K562 (cell line): ENCODE results near the gene SLC9A7. TPM values are rescaled to one million over a fixed set of nuclear protein-coding genes. Genes with fewer than 3 reads are reported as not detected.

Source experiments
- ATAC-seq: fragments of 200-7000 bp; cut with Tn5 transposase; 3 replicates; pipeline ENCODE4 v1.9.1; 2020; ENCODE audit warnings: moderate library complexity
- BruUV-seq: library from RNA; stranded (reverse); fragments of 400-500 nt; replicated peaks from 2 replicates; lab custom pipeline; 2021; lab: Mats Ljungman, UMichigan
- CTCF ChIA-PET: fragments of 300-600 bp; formaldehyde crosslinking; extraction: SDS; loops from one replicate; lab custom pipeline; 2021; ENCODE audit warnings: low intra/inter-chr PET ratio; lab: Yijun Ruan, JAX
- POLR2A ChIA-PET: fragments of 300-600, 350-650 bp; sonication (Branson Sonifier 250); formaldehyde crosslinking; extraction: SDS; loops from one replicate; lab custom pipeline; 2021; ENCODE audit warnings: antibody characterized with exemption, inconsistent platforms; lab: Yijun Ruan, JAX
- DNase-seq, 4 experiments: peaks; one replicate each; pipeline versions ENCODE4 v3.0.0 to v3.0.0-alpha.2; 2011 to 2018; ENCODE audit warnings: low spot score in 3 of 4, mixed read lengths in 3 of 4; ENCODE audit errors: extremely low read depth in 1 of 4
- FAIRE-seq: peaks from 2 replicates; lab custom pipeline; 2011; peaks lifted over from hg19 to GRCh38; lab: Jason Lieb, UNC
- H2AFZ ChIP-seq: 2 replicates; pipeline ENCODE4 v1.6.0; 2011; ENCODE audit warnings: low read depth, low read length, control low read depth, inconsistent platforms
- H3K27ac ChIP-seq: fragments of 200-600 bp; 3 replicates; pipeline ENCODE4 v1.8.0; 2011; ENCODE audit warnings: low read depth, mild to moderate bottlenecking, control low read depth, inconsistent platforms, low read length, moderate library complexity, mixed read lengths; ENCODE audit errors: extremely low read depth
- H3K27me3 ChIP-seq, 2 experiments: fragments of 300-600 bp in 1 of 2; 2 replicates in 1 of 2; 3 replicates in 1 of 2; pipeline versions ENCODE4 v1.6.0 to v1.8.0; 2011; ENCODE audit warnings: inconsistent platforms in 2 of 2, low read length in 2 of 2, mild to moderate bottlenecking in 1 of 2, mixed read lengths in 1 of 2, moderate library complexity in 1 of 2; ENCODE audit not compliant: control insufficient read depth in 2 of 2, insufficient read depth in 2 of 2
- H3K36me3 ChIP-seq: fragments of 300-600 bp; 3 replicates; pipeline ENCODE4 v1.8.0; 2011; ENCODE audit warnings: mild to moderate bottlenecking, low read length, inconsistent platforms; ENCODE audit not compliant: control insufficient read depth, insufficient read depth
- H3K4me1 ChIP-seq, 2 experiments: fragments of 200-600 bp in 1 of 2; replicated peaks in 1 of 2; 2 replicates in 1 of 2; 3 replicates in 1 of 2; pipeline versions ENCODE4 v1.5.1 to v1.8.0; 2011; ENCODE audit warnings: inconsistent platforms in 2 of 2, low read length in 2 of 2, mild to moderate bottlenecking in 1 of 2, mixed read lengths in 1 of 2, moderate library complexity in 1 of 2; ENCODE audit not compliant: control insufficient read depth in 2 of 2, insufficient read depth in 2 of 2
- H3K4me2 ChIP-seq: 2 replicates; pipeline ENCODE4 v1.6.1; 2011; ENCODE audit warnings: low read length, control low read depth, inconsistent platforms, mixed read lengths; ENCODE audit not compliant: insufficient read depth
- H3K4me3 ChIP-seq: fragments of 200-600 bp; sonication (generic), shearing (Covaris generic); 2 replicates; pipeline ENCODE4 v1.5.1; 2016; ENCODE audit warnings: control low read depth, inconsistent platforms
- H3K79me2 ChIP-seq: fragments of 200-600 bp; 3 replicates; pipeline ENCODE4 v1.8.0; 2011; ENCODE audit warnings: low read length, inconsistent platforms; ENCODE audit not compliant: control insufficient read depth, insufficient read depth
- H3K9ac ChIP-seq, 2 experiments: 2 replicates each; pipeline versions ENCODE4 v1.6.0 to v1.6.1; 2011; ENCODE audit warnings: low read depth in 2 of 2, low read length in 2 of 2, control low read depth in 1 of 2, inconsistent platforms in 1 of 2, mild to moderate bottlenecking in 1 of 2, mixed read lengths in 1 of 2; ENCODE audit not compliant: insufficient read depth in 1 of 2
- H3K9me1 ChIP-seq: one replicate; pipeline ENCODE4 v1.6.0; 2011; ENCODE audit warnings: inconsistent platforms, mild to moderate bottlenecking, low read length, moderate library complexity; ENCODE audit not compliant: control insufficient read depth, insufficient read depth
- H3K9me3 ChIP-seq: replicated peaks from 2 replicates; pipeline ENCODE4 v1.5.1; 2011; ENCODE audit warnings: low read depth, low read length, inconsistent platforms; ENCODE audit not compliant: control insufficient read depth, insufficient read depth
- H4K20me1 ChIP-seq: replicated peaks from 2 replicates; pipeline ENCODE4 v1.6.1; 2011; ENCODE audit warnings: low read length, inconsistent platforms, mixed read lengths; ENCODE audit not compliant: control insufficient read depth, insufficient read depth
- ELF4 ChIP-seq: fragments of 450-650 bp; formaldehyde crosslinking; IDR thresholded peaks from 2 replicates; pipeline ENCODE4 v1.4.0; 2022; ENCODE audit warnings: missing genetic modification characterization
- FOXK2 ChIP-seq, 2 experiments: fragments of 450-650 bp; IDR thresholded peaks in 1 of 2; conservative IDR thresholded peaks in 1 of 2; 2 replicates each; pipeline ENCODE4 v1.6.1; 2016; ENCODE audit warnings: low read depth in 2 of 2, mild to moderate bottlenecking in 1 of 2
- HIVEP1 ChIP-seq: fragments of 250-450 bp; sonication (Bioruptor Pico); IDR thresholded peaks from 2 replicates; pipeline ENCODE4 v1.4.0; 2020; ENCODE audit warnings: mild to moderate bottlenecking
- KLF13 ChIP-seq: fragments of 450-650 bp; IDR thresholded peaks from 2 replicates; pipeline ENCODE4 v1.6.1; 2016; ENCODE audit warnings: missing genetic modification characterization, low read depth, mild to moderate bottlenecking, missing compliant biosample characterization, moderate library complexity, borderline replicate concordance
- NFIX ChIP-seq: fragments of 250-450 bp; sonication (Bioruptor Pico); IDR thresholded peaks from 2 replicates; pipeline ENCODE4 v1.4.0; 2020; ENCODE audit warnings: low read depth, mild to moderate bottlenecking, moderate library complexity
- RBM39 ChIP-seq: fragments of 200-400 bp; formaldehyde crosslinking; optimal IDR thresholded peaks from 2 replicates; pipeline ENCODE3; 2018; ENCODE audit warnings: low read depth, low read length
- SREBF2 ChIP-seq: sonication (generic); formaldehyde crosslinking; IDR thresholded peaks from 2 replicates; pipeline ENCODE4 v1.4.0; 2020; ENCODE audit warnings: mild to moderate bottlenecking, missing genetic modification reagents
- ZC3H11A ChIP-seq: IDR thresholded peaks from 2 replicates; pipeline ENCODE4 v1.6.1; 2012; ENCODE audit warnings: low read depth, low read length, improper control_type of control experiment
- ZKSCAN1 ChIP-seq: fragments of 150-350 bp; IDR thresholded peaks from 2 replicates; pipeline ENCODE4 v1.6.1; 2016; ENCODE audit warnings: low read depth, low read length
- ZNF766 ChIP-seq: fragments of 200-800 bp; sonication (Bioruptor generic); conservative IDR thresholded peaks from 2 replicates; pipeline ENCODE4 v1.6.1; 2016; ENCODE audit warnings: missing genetic modification characterization, missing compliant biosample characterization
- in situ Hi-C: fragments of 300-500 bp; cut with MboI; formaldehyde crosslinking; loops from 4 replicates; pipeline ENCODE4 v1.15.0; 2018; ENCODE audit warnings: inconsistent platforms, mixed read lengths
- intact Hi-C: fragments of 100-400 bp; cut with micrococcal nuclease; formaldehyde crosslinking; loops from 2 replicates; pipeline ENCODE4 v1.14.2; 2022
- polyA plus RNA-seq, 8 experiments: library from polyadenylated mRNA; depleted of rRNA in 4 of 8; stranded (reverse) in 5 of 8; unstranded in 3 of 8; fragments of >200 nt; fragmentation: Nextera tagmentation in 2 of 8; fragmentation: Illumina TruSeq in 1 of 8; extraction: Ambion mirVana in 2 of 8; extraction: Trizol in 1 of 8; gene quantifications; 2 replicates each; pipeline versions ENCODE4 v1.2.1 to v1.2.3, GENCODE V29; 2011 to 2014; ENCODE audit warnings: inconsistent platforms in 1 of 8, missing spikeins in 1 of 8
- total RNA-seq, 7 experiments: library from RNA; depleted of rRNA in 6 of 7; stranded (reverse); fragments of >200 nt in 6 of 7; fragmentation: Illumina TruSeq in 2 of 7; extraction: Trizol in 2 of 7; gene quantifications; 2 replicates each; pipeline versions ENCODE4 v1.2.1 to v1.2.3, GENCODE V29; 2011 to 2021; ENCODE audit warnings: low replicate concordance in 1 of 7
- TF ChIP-seq, protein P1 (sequence below): sonication (generic); formaldehyde crosslinking; IDR thresholded peaks from 2 replicates; pipeline ENCODE4 v1.8.0; 2022; ENCODE audit warnings: mild to moderate bottlenecking, missing genetic modification reagents

Gene SLC9A7
- total and polyA plus RNA-seq, 9 of the 15 experiments (the other 6 are each of a cell fraction or from before 2014, with no cell fraction given): 0.04 to 0.13 (median 0.09) TPM; not detected in 5

DNA sequence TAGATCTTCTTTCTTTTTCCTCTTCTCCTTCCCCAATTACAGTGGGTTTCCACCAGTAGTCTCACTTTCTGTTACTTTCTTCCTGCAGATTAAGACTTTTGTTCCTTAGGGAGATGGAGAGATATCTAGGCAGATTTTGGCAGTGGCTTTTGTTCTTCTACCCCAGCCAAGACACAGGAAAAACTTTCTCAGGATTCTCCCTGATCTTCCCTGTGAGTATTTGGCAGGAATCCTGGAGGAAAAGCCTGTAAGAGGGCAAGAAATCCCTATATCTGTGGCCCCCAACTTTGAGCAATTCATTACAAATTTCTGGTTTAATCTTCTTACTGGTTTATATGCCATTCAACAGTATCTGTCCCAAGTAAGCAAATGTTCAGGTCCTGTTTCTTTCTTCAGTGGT is 21.9 kb downstream of the SLC9A7 start:
- Histone ChIP-seq H3K9me3 (no peaks in the 10 kb centered on the region), H3K4me3 (no peak overlapping the region), H3K79me2 (no peaks in the 10 kb centered on the region), H3K4me1 (no peaks in the 10 kb centered on the region), H3K36me3 (no peaks in the 10 kb centered on the region), H2AFZ (no peak overlapping the region), H3K9me1 (no peaks in the 10 kb centered on the region), H3K4me2 (no peak overlapping the region), H3K27ac (no peak overlapping the region), H3K27me3 (no peaks in the 10 kb centered on the region), H3K9ac (no peak overlapping the region), H4K20me1 (no peaks in the 10 kb centered on the region)
- DNase-seq (no peak), ATAC-seq (no peak), FAIRE-seq (no peak)
- CTCF ChIA-PET: no interaction called here
- intact Hi-C loops (no loop called here), in situ Hi-C loops (no loop called here)
- TF ChIP-seq NFIX (CRISPR knock-in tag): no peak
- no peak for TF ChIP-seq HIVEP1 (CRISPR knock-in tag)
- TF ChIP-seq FOXK2 (conservative IDR thresholded peaks at IDR 0.05 in 1 of 2, IDR thresholded peaks at IDR 0.05 in 1 of 2; ENCODE audit: low read depth in 2 of 2): no peak
- TF ChIP-seq, protein P1, sequence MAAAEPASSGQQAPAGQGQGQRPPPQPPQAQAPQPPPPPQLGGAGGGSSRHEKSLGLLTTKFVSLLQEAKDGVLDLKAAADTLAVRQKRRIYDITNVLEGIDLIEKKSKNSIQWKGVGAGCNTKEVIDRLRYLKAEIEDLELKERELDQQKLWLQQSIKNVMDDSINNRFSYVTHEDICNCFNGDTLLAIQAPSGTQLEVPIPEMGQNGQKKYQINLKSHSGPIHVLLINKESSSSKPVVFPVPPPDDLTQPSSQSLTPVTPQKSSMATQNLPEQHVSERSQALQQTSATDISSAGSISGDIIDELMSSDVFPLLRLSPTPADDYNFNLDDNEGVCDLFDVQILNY (CRISPR knock-in tag): no peak
- TF ChIP-seq ZNF766 (CRISPR knock-in tag): no peak
- TF ChIP-seq RBM39: no peak
- no peak for TF ChIP-seq ZKSCAN1
- TF ChIP-seq ELF4 (CRISPR knock-in tag): no peak
- no peak for TF ChIP-seq ZC3H11A
- no peak for TF ChIP-seq KLF13
- no peak for TF ChIP-seq SREBF2 (CRISPR knock-in tag)
- POLR2A ChIA-PET: no interaction called here
- no TSS peak for BruUV-seq
